ENCODE measurements around the gene SIGLEC9.
A peak's percentile ranks its signal among the peaks of the same experiment; 100 is the strongest.
"Not testable (repeated sequence)": the region's sequence is repeated elsewhere in the genome, so short reads cannot be mapped to it uniquely, and the experiment has no call there.

The SIGLEC9 gene

GRCh38 chr19:51136851-51137551 is 12.3 kb downstream of the SIGLEC9 start:
- peaks cover 6% of the 10 kb centered on the region; the same call in 1 of the 2 replicates for H3K9me3 ChIP-seq (ENCODE audit: control insufficient read depth, insufficient read depth, low read depth, low read length)

GRCh38 chr19:51137792-51138425 is 13.2 kb downstream of the SIGLEC9 start:
- Histone ChIP-seq H3K4me1 (ENCODE audit: control insufficient read depth, insufficient read depth, low read length) (peaks cover 14% of the 10 kb centered on the region), H3K27me3 (ENCODE audit: control insufficient read depth, insufficient read depth, low read length) (peaks cover 5% of the 10 kb centered on the region; the same call in 1 of the 2 replicates), H3K9me3 (ENCODE audit: control insufficient read depth, insufficient read depth, low read depth, low read length) (peaks cover 6% of the 10 kb centered on the region; the same call in 1 of the 2 replicates), H3K27ac (ENCODE audit: low read depth, low read length) (no peak overlapping the region), H3K9ac (ENCODE audit: low read length) (no peak overlapping the region), H3K36me3 (ENCODE audit: control insufficient read depth, insufficient read depth, low read length) (no peaks in the 10 kb centered on the region), H3K4me3 (ENCODE audit: low read depth, low read length) (no peak overlapping the region)

More at GRCh38 chr19:51136851-51137551, 12.3 kb downstream of the SIGLEC9 start:
- H3K36me3 ChIP-seq (ENCODE audit: control insufficient read depth, insufficient read depth, low read length): no peaks in the 10 kb centered on the region
- no peak overlapping the region for H3K4me3 ChIP-seq (ENCODE audit: low read depth, low read length)
- 0 out of 2 replicates have a peak, but pooled peaks cover 5% of the 10 kb centered on the region for H3K27me3 ChIP-seq (ENCODE audit: control insufficient read depth, insufficient read depth, low read length)
- no peak overlapping the region for H3K27ac ChIP-seq (ENCODE audit: low read depth, low read length)
- peaks cover 14% of the 10 kb centered on the region for H3K4me1 ChIP-seq (ENCODE audit: control insufficient read depth, insufficient read depth, low read length)
- peak overlapping the region; percentile 39 for H3K9ac ChIP-seq (ENCODE audit: low read length)

- H3K9ac ChIP-seq (ENCODE audit: low read length): no peak overlapping the region
- no peak overlapping the region for H3K27ac ChIP-seq (ENCODE audit: low read depth, low read length)
- H3K4me1 ChIP-seq (ENCODE audit: control insufficient read depth, insufficient read depth, low read length): peaks cover 14% of the 10 kb centered on the region
- H3K9me3 ChIP-seq (ENCODE audit: control insufficient read depth, insufficient read depth, low read depth, low read length): peaks cover 6% of the 10 kb centered on the region; the same call in 1 of the 2 replicates
- no peak overlapping the region for H3K4me3 ChIP-seq (ENCODE audit: low read depth, low read length)
- no peaks in the 10 kb centered on the region for H3K36me3 ChIP-seq (ENCODE audit: control insufficient read depth, insufficient read depth, low read length)
- peaks cover 5% of the 10 kb centered on the region; the same call in 1 of the 2 replicates for H3K27me3 ChIP-seq (ENCODE audit: control insufficient read depth, insufficient read depth, low read length)
Measured at GRCh38 chr19:51138549-51138979, 13.9 kb downstream of the SIGLEC9 start.

- Histone ChIP-seq H3K27ac (ENCODE audit: low read depth, low read length) (no peak overlapping the region), H3K27me3 (ENCODE audit: control insufficient read depth, insufficient read depth, low read length) (peaks cover 8% of the 10 kb centered on the region; the same call in 1 of the 2 replicates), H3K36me3 (ENCODE audit: control insufficient read depth, insufficient read depth, low read length) (no peaks in the 10 kb centered on the region)
Measured at GRCh38 chr19:51139299-51140014, 14.8 kb downstream of the SIGLEC9 start.

GRCh38 chr19:51140441-51140840 is 15.7 kb downstream of the SIGLEC9 start:
- no peak overlapping the region for H3K9ac ChIP-seq (ENCODE audit: low read length)
- no peaks in the 10 kb centered on the region for H3K36me3 ChIP-seq (ENCODE audit: control insufficient read depth, insufficient read depth, low read length)
- peaks cover 8% of the 10 kb centered on the region; the same call in 1 of the 2 replicates for H3K27me3 ChIP-seq (ENCODE audit: control insufficient read depth, insufficient read depth, low read length)
- H3K9me3 ChIP-seq (ENCODE audit: control insufficient read depth, insufficient read depth, low read depth, low read length): no peaks in the 10 kb centered on the region
- H3K27ac ChIP-seq (ENCODE audit: low read depth, low read length): no peak overlapping the region
- no peak overlapping the region; the same call in 1 of the 2 replicates for H3K4me3 ChIP-seq (ENCODE audit: low read depth, low read length)
- H3K4me1 ChIP-seq (ENCODE audit: control insufficient read depth, insufficient read depth, low read length): peaks cover 14% of the 10 kb centered on the region

More at GRCh38 chr19:51139299-51140014, 14.8 kb downstream of the SIGLEC9 start:
- no peak overlapping the region for H3K4me3 ChIP-seq (ENCODE audit: low read depth, low read length)
- H3K9me3 ChIP-seq (ENCODE audit: control insufficient read depth, insufficient read depth, low read depth, low read length): peaks cover 6% of the 10 kb centered on the region; the same call in 1 of the 2 replicates
- no peak overlapping the region for H3K9ac ChIP-seq (ENCODE audit: low read length)
- peaks cover 14% of the 10 kb centered on the region for H3K4me1 ChIP-seq (ENCODE audit: control insufficient read depth, insufficient read depth, low read length)

- no peak overlapping the region for H3K9ac ChIP-seq (ENCODE audit: low read length)
- H3K27ac ChIP-seq (ENCODE audit: low read depth, low read length): no peak overlapping the region
- H3K4me3 ChIP-seq (ENCODE audit: low read depth, low read length): no peak overlapping the region
- H3K9me3 ChIP-seq (ENCODE audit: control insufficient read depth, insufficient read depth, low read depth, low read length): no peaks in the 10 kb centered on the region
- peaks cover 14% of the 10 kb centered on the region for H3K4me1 ChIP-seq (ENCODE audit: control insufficient read depth, insufficient read depth, low read length)
- H3K36me3 ChIP-seq (ENCODE audit: control insufficient read depth, insufficient read depth, low read length): no peaks in the 10 kb centered on the region
- peaks cover 8% of the 10 kb centered on the region; the same call in 1 of the 2 replicates for H3K27me3 ChIP-seq (ENCODE audit: control insufficient read depth, insufficient read depth, low read length)
Measured at GRCh38 chr19:51141181-51141580, 16.5 kb downstream of the SIGLEC9 start.

- no peak within 1 kb of the TSS for H3K9ac ChIP-seq (ENCODE audit: low read length)
- H3K9me3 ChIP-seq (ENCODE audit: control insufficient read depth, insufficient read depth, low read depth, low read length): no peaks in the 10 kb centered on the region
- no peak within 1 kb of the TSS for H3K4me3 ChIP-seq (ENCODE audit: low read depth, low read length)
- no peak within 1 kb of the TSS for H3K27ac ChIP-seq (ENCODE audit: low read depth, low read length)
- H3K4me1 ChIP-seq (ENCODE audit: control insufficient read depth, insufficient read depth, low read length): peaks cover 14% of the 10 kb centered on the region
- H3K27me3 ChIP-seq (ENCODE audit: control insufficient read depth, insufficient read depth, low read length): peaks cover 8% of the 10 kb centered on the region; the same call in 1 of the 2 replicates
- H3K36me3 ChIP-seq (ENCODE audit: control insufficient read depth, insufficient read depth, low read length): no peaks in the 10 kb centered on the region
Measured at GRCh38 chr19:51142119-51142518, 17.4 kb downstream of the SIGLEC9 start, which contains the start of gene SIGLEC7. Gene SIGLEC7 (plus strand): TSS chr19:51142301. CDS start chr19:51142370, 69 bp downstream.

GRCh38 chr19:51142809-51143475 is 18.2 kb downstream of the SIGLEC9 start:
- H3K36me3 ChIP-seq (ENCODE audit: control insufficient read depth, insufficient read depth, low read length); H3K4me3 ChIP-seq (ENCODE audit: low read depth, low read length); H3K9me3 ChIP-seq (ENCODE audit: control insufficient read depth, insufficient read depth, low read depth, low read length); H3K27me3 ChIP-seq (ENCODE audit: control insufficient read depth, insufficient read depth, low read length); H3K27ac ChIP-seq (ENCODE audit: low read depth, low read length); H3K9ac ChIP-seq (ENCODE audit: low read length): not testable (repeated sequence)
- peaks cover 14% of the 10 kb centered on the region for H3K4me1 ChIP-seq (ENCODE audit: control insufficient read depth, insufficient read depth, low read length)

- peaks cover 8% of the 10 kb centered on the region; the same call in 1 of the 2 replicates for H3K27me3 ChIP-seq (ENCODE audit: control insufficient read depth, insufficient read depth, low read length)
- peaks cover 14% of the 10 kb centered on the region for H3K4me1 ChIP-seq (ENCODE audit: control insufficient read depth, insufficient read depth, low read length)
- no peak overlapping the region for H3K27ac ChIP-seq (ENCODE audit: low read depth, low read length)
- no peaks in the 10 kb centered on the region for H3K36me3 ChIP-seq (ENCODE audit: control insufficient read depth, insufficient read depth, low read length)
- H3K4me3 ChIP-seq (ENCODE audit: low read depth, low read length): no peak overlapping the region
- H3K9me3 ChIP-seq (ENCODE audit: control insufficient read depth, insufficient read depth, low read depth, low read length): no peaks in the 10 kb centered on the region
- no peak overlapping the region for H3K9ac ChIP-seq (ENCODE audit: low read length)
Measured at GRCh38 chr19:51143486-51143885, 18.8 kb downstream of the SIGLEC9 start.

- H3K36me3 ChIP-seq (ENCODE audit: control insufficient read depth, insufficient read depth, low read length): no peaks in the 10 kb centered on the region
- H3K4me3 ChIP-seq (ENCODE audit: low read depth, low read length): no peak overlapping the region
- no peaks in the 10 kb centered on the region for H3K9me3 ChIP-seq (ENCODE audit: control insufficient read depth, insufficient read depth, low read depth, low read length)
Measured at GRCh38 chr19:51144482-51145045, 19.9 kb downstream of the SIGLEC9 start.

More at GRCh38 chr19:51144482-51145045, 19.9 kb downstream of the SIGLEC9 start:
- Histone ChIP-seq H3K27me3 (ENCODE audit: control insufficient read depth, insufficient read depth, low read length) (peaks cover 8% of the 10 kb centered on the region; the same call in 1 of the 2 replicates), H3K27ac (ENCODE audit: low read depth, low read length) (no peak overlapping the region), H3K4me1 (ENCODE audit: control insufficient read depth, insufficient read depth, low read length) (peaks cover 14% of the 10 kb centered on the region), H3K9ac (ENCODE audit: low read length) (no peak overlapping the region)

Data from HUES6 (cell line).